HG02840 (cell line): ENCODE data around the gene PRR35.

Experiments
- ATAC-seq: cut with Tn5 transposase; IDR thresholded peaks from one replicate; pipeline ENCODE4 v1.9.1; 2021; ENCODE audit warnings: mild to moderate bottlenecking, moderate library complexity, moderate number of reproducible peaks; ENCODE audit not compliant: unreplicated experiment, low FRiP score

Gene PRR35

DNA sequence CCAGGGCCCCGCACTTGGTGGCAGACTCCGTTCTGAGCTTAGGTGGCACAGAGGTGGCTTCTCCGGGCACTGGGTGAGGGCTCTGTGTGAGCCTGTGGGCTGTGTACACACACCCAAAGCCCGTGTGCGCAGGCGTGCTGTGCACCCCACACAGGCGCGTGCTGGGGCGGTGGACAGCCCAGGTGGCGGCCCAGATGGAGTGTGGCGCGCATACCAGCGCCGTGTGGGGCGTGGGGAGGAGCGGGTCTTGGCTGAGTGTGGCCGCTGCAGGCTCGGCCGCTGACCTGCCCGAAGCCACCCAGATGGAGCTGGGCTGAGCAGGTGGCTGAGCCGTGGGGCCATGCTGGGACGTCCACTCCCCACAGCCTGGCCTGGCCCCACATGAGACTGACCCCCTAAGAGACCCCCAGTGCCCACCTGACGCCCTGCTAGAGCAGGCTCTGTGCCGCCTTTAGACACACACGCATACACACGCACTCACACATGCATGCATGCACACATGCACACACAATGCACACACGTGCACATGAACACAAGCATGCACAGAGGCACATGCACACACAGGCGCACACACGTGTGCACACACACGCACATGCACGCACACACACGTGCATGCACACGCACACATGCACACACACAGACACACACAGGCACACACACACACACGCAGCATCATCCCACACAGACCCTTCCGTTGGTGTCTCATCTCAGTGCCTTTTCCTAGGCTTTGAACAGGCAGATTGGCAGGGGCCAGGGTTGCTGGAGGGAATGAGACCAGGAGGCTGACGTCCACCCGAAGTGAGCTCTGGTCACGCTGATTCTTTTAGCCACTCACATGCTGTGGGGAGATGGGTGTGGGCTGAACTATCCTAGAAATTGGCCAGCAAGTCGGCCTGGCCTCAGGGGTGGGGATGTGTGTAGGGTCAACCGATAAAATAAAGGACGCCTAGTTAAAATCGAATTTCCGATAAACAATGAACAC lies 2.1 kb downstream of the PRR35 start:
- no peak for ATAC-seq

DNA sequence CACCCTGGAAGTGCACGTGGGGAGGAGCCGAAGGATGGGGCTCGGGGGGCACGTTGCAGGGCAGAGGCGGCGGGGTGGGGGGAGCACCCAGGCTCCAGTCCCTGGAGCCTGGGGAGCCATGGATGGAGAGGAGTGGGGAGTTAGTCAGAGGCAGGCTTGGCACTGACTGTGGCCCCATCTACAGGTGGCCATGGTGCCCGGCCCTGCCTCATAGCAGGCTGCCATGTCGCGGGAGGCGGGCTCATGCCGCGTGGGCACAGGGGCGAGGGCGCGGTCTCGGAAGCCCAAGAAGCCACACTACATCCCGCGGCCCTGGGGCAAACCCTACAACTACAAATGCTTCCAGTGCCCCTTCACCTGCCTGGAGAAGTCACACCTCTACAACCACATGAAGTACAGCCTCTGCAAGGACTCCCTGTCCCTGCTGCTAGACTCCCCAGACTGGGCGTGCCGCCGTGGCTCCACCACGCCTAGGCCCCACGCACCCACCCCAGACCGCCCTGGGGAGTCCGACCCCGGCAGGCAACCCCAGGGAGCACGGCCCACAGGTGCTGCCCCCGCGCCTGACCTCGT lies 3.0 kb downstream of the PRR35 start:
- ATAC-seq = no peak

DNA sequence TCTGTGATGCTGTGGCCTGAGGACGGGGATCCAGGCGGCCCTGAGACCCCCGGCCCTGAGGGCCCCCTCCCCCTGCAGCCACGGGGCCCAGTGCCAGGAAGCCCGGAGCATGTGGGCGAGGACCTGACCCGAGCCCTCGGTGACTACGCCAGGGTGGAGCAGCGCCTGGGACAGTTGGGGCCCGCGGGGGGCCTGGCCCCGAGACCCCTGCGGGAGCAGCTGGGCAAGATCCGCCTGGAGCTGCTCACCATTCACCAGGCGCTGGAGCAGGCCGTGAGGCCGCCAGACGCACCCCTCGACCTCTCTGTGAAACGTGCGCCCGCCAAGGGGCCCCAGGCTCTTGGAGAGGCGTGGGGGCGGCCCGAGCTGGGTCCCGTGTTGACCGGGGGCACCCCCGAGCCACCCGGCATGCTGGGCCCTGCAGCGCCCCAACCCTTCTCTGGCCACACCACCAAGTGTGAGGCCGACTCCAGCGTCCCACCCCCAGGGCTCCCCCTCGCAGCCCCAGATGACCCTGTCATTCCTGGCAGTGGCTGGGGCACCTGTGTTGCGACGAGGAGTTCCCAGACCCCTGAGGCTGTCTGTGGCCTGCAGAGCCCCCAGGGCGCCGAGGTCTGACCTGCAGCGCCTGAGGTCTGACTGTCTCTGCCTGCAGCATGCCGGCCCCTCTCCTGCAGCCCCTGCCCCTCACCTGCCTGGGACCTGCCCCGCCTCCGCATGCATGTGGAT lies 4.7 kb downstream of the PRR35 start:
- no peak for ATAC-seq

DNA sequence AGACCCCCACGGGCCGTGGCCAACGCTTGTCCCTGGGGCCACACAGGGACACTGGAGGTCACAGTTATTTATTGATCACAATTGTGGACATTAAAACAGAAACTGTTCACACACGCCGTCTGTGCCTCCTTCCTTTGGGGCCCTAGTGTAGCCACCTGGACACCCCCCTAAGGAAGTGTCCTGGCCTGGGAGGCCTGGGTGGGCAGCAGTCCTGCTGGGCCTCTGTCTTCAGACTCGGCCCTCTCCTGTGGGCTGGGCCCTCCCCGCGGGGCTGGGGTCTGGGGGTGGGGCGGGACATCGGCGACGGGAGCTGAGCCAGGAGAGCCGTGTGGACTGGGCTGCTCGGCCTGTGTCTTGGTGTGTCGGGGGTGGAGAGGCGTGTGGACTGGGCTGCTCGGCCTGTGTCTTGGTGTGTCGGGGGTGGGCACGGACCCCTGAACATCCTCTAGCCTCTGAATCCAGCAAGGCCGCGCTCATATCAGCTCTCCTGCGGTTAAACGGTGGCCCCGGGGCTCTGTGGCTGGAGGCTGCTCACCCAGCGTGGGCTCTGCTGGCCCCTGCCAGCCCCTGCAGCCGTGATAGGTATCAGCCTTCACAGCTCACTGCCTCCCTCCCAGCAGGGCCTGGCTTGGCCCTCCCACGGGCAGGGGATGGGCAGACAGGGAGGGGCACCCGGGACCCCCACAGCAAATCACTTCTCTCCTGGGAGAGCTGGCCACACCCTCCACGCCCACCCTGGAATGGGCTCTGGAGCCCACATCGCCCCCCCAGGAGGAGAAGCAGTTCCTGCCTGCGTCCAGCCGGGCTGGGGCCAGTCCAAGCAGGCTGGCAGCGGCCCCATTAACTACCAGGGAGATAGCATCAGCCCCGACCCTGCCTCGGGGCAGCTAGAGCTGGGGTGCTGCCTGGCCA lies 5.5 kb downstream of the PRR35 start:
- ATAC-seq = no peak

DNA sequence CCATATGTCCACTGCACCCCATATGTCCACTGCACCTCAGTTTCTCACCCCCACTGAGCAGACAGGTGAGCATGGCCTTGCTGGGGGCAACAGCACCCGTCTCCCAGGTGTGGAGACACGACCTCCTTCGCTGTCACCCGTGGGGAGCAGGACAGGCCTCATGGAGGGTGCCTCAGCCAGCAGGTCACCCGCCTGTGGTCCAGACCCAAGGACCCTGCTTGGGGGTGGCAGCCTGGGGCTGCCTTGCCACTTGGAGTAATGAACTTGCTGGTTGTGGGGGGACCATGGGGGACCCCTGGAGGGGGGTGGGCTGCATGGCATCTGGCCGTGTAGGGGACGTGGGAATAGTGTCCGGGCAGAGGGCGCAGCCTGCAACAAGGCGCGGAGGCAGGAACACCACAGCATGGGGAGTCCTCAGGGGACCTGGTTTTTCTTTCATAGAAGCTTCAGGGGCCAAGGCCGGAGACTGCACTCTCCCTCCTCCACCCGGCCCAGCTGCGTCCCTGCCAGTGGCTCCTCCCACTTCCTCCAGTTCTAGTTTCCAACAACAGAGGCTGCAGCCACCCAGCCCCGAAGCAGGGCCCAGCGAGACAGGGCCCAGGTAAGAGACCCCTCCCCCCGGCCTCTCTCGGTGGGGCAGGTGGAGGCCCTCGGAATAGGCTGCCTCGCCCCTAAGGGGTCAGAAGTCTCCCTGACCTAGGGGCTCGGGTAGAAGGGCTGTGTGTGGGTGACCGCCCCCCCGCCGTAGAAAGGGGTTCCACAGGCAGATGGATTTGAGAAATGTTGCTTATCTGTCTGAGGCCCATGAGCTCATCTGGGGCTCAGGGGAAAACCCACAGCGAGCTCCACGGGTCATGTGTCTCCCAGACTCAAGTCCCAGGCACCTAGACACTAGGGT lies 6.5 kb downstream of the PRR35 start, which contains the start of gene NHLRC4:
Gene NHLRC4 (plus strand): TSS at position 531 of the 898 bp plus-strand sequence. CDS start 1,043 bp downstream, outside the sequence.
- ATAC-seq = peak; percentile 40

DNA sequence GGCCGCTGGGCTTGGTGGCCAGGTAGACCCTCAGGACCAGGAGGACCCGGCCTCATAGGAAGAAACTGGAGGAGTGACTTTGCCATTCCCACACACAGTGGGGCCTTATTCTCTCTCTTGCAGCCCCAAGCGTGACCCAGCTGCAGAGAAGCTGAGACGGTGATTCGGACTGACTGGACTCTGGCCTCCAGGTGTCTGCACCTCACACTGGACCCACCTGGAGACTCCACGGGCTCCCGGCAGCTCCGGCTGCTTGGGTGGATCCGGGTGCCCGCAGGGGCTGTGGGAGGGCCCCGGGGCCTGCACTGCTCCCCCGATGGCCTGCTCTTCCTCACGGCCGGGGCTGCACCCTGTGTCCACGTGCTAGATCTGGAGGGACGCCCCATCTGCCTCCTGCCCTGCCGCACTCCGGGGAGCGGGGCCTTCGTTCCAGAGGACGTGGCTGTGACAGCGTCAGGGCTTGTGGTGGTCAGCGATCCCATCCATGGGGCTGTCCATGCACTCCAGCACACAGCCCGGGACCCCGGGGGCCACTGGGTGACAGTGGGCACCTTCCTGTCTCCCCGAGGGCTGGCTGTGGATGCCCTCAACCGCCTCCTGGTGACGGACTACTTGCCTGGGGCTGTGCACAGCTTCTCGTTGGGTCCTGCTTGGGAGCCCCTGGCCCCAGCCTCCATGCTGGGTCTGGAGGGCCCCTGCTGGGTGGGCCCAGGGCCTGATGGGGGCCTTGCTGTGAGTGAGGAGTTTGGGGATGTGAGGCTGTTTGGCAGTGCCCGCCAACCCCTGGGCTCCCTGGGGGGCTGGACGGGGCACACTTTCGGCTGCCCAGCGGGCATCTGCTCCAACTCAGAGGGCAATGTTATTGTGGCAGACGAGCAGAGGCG lies 7.4 kb downstream of the PRR35 start:
- ATAC-seq = no peak

DNA sequence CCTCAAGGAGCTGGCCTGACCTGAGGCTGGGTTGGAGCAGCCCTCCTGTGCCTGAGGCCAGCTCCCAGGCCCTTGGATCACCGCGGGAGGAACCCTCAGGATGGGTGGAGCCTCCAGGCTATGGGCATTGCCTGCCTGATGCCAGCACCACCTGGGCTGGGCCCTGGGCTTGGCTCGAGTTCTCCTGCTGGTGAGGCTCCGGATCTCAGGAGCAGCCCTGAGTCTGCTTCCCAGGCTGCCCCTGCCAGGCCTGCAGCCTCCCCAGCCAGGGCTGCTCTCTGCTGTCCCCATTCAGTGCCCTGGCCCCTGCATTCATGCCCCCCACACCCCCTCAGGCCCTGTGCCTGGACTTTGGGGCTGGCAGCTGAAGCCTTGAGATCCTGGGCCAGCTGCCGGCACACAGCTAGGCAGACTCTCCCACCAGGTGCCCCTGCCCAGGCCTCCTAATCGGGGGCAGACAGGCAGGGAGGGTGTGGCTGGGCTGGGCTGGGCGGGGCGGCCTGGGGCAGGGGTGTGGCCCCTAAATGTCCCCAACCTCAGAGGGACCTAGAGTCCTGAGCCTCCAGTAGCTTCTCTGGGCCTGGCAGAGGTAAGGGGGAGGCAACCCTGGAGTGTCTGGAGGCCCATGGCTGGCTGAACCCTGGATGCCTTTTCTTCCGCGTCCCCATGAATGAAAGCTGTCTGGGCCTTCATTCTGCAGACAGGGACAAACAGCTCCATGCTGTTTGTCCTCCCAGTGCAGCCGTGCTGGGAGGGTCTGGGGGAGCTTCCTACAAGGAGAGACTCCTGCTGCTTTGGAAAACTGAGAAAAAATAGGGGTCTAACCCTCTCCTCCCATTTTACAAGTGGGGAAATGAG lies 8.4 kb downstream of the PRR35 start:
- ATAC-seq = no peak

DNA sequence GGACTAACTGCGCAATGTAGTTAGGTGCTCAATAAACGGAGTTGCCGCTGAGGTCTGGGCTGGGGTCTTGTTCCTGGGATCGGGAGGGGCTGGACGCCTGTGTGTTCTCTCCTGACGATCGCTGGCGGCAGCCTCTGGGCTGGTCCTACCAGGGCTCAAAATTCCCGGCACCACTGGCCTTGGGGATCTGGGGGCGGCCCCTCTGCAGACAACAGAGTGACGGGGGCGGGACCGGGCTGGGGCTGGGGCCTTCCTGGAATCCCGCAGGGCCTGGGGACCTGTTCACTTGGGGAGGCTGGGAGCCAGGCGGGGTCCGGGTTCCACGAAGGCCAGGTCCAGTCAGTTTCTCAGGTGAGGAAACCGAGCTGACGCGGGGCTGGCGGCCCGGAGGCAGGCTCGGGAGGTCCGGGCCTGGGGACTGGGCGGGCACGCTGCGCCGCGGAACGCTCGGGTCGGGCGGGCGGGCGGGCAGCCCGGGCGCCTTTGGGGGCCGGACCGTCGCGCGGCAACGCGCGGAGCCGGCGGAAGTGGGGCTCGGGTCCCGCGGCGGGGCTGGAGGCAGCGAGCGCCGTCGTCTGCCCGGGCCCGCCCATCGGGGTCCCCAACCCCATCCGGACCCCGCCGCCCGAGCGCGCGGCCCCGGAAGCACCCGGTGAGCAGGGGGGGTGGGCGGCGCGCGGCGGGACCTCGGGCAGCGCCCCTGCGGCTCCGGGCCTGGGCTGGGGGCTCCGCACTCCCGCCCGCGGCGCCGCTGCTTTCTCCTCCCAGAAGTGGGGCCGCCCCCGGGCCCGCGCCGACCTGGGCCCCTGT lies 9.5 kb downstream of the PRR35 start, which contains the start of gene PIGQ:
Gene PIGQ (plus strand): TSS at position 524 of the 810 bp plus-strand sequence. CDS start 4,107 bp downstream, outside the sequence.
- ATAC-seq = no peak

DNA sequence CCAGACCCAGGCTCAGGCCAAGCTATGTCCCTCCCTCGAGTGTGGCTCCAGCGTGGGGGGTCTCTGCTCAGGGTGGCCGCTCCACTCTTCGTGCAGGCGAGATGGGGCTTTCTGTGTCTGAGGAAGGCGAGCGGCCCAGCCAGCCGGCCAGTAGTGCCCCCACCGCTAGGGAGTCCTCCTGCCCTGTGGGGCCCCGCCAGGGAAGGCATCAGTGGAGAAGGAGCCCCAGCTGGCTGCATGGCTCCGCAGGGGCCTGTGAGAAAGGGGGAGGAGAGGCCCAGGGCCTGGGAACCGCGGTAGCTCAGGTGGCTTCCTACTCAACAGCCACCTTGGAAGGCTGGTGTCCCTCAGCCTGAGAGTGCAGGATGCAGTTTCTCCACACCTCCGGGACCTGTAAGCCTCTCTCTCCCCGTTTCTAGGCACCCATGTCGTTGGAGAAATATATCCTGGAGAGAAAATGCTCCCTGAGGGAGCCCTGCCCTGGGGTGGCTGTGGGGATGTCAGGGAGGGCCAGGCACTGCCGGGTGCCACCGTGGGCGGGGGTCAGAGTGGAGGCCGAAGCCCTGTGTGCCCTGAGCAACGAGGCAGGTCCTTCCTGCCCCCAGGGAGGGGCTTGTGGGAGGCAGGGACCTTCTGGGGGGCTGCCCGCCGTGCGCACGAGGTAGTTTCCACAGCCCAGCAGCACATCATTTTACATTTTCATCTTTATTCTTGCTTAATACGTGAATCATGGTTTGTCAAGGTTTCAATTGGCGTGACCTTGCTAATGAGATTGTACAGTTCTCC lies 12.9 kb downstream of the PRR35 start:
- ATAC-seq = no peak

DNA sequence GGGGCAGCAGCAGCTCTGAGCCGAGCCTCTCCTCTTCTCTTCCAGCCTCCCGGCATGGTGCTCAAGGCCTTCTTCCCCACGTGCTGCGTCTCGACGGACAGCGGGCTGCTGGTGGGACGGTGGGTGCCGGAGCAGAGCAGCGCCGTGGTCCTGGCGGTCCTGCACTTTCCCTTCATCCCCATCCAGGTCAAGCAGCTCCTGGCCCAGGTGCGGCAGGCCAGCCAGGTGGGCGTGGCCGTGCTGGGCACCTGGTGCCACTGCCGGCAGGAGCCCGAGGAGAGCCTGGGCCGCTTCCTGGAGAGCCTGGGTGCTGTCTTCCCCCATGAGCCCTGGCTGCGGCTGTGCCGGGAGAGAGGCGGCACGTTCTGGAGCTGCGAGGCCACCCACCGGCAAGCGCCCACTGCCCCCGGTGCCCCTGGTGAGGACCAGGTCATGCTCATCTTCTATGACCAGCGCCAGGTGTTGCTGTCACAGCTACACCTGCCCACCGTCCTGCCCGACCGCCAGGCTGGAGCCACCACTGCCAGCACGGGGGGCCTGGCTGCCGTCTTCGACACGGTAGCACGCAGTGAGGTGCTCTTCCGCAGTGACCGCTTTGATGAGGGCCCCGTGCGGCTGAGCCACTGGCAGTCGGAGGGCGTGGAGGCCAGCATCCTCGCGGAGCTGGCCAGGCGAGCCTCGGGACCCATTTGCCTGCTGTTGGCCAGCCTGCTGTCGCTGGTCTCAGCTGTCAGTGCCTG lies 14.0 kb downstream of the PRR35 start:
- no peak for ATAC-seq

DNA sequence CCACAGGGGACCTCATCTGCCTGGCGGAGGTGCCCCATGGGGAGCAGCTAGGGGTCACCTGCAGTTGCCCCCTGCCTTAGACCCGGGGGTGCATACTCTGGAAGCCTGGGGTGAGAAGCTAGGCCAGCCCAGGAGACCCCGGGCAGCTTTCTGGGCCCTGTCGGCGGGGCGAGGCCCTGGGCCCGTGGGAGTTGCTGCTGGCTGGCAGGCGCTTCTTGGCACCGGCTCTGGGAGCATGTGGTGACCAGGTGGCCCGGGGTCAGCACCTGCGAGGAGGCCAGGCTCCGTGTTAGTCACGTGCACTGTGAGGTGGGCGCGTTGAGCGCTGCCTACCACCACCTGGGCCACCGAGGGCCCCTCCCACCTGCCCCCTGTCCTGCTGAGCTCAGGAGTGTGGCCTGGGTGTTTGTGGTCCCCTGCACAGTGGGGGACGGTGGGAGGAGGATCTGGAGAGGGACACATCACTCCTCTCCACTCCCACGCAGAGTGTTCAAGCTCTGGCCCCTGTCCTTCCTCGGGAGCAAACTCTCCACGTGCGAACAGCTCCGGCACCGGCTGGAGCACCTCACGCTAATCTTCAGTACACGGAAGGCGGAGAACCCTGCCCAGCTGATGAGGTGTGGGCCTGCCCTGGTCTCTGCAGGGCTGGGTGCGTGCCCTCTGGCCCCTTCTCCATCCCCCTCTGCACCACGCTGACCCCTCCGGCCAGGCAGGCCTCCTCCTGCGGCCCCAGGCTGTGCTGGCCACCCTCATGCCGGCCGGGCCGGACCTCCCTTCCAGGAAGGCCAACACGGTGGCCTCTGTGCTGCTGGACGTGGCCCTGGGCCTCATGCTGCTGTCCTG lies 15.4 kb downstream of the PRR35 start:
- ATAC-seq = no peak

DNA sequence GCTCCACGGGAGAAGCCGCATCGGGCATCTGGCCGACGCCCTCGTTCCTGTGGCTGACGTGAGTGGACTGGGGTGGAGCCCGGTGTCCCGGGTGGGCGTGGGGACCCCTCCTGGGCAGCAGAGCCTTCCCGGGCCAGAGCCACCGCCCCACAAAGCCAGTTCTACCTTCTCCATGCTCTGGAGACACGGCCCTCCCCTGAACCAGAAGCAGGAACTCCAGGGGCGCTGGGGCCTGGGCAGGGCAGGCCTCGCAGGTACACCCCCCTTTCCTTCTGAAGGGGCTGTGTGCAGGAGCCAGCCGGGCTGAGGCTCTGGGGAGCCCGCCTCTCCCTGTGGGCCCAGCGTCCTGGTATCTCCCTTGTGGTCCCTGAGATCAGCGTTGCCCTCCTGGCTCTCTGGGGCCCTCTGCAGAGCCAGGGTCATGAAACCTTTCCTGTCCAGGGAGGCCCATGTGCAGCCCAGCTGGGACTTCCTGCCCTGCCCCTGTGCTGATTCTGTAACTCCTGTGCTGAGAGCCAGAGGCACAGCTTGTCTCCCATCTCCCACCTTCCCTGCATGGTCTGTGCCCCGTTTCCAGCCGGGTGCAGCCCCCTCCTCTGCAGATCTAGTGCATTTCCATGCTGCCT lies 16.1 kb downstream of the PRR35 start:
- ATAC-seq = no peak

DNA sequence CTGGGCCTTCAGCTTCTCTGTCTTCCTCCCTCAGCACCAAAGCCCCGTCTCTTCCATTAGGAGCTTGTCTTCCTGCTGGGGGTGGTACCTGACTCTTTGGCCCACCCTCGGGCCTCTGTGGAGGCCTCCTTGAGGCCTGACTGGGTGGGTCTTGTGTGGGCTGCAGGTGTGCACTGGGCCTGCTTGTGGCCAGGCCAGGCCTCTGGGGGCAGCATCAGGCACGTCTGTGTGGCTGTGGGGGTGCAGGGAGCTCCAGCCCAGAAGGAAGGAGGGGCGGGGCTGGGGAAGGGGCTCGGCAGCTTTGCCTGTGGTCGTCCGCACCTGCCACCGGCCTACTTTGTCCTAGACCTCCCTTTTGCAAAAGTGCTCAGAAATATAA lies 16.6 kb downstream of the PRR35 start:
- ATAC-seq = no peak
